ENCODE measurements around the gene CAMK4.

- TF ChIP-seq CTCF (IDR thresholded peaks at IDR 0.05) (no peak), POLR2A (IDR thresholded peaks at IDR 0.05) (no peak), EP300 (IDR thresholded peaks at IDR 0.05) (no peak)
Observed at GRCh38 chr5:111278858-111279504, 54.8 kb downstream of the CAMK4 start.
